ENCODE data around the gene PDIK1L.

The PDIK1L gene

DNA sequence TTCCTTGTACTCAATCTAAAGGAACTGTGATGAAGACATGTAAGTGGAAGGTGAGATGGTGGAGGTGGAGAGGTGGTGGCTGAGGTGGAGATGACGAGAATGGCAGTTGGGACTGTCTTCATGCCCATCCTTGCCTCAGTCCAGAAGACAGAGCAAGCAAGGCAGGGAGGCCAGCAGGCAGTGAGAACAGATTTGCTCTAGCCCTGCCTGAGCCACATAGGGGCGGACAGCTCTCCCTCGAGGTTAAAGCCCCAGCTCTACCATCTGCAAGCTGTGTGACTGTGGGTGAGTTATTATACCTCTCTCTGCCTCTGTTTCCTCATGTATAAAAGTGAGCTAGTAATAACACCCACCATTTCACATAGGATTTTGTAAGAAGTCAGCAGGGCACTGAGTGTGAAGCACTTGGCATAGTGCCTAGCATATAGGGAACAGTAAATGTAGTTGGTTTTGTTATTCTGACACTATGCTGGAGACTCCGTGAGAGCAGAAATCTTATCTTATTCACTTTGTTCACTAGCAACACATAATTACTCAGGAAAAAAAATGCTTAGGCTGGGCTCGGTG, 42.4 kb downstream of the PDIK1L start:
- H3K4me3 ChIP-seq (ENCODE audit: low read depth, low read length) = no peak overlapping the region
- DNase-seq (ENCODE audit: low read depth) = no peak
- no peak for TF ChIP-seq POLR2A (IDR thresholded peaks at IDR 0.05; ENCODE audit: extremely low read depth, insufficient read length)
- no peak for TF ChIP-seq MYC (IDR thresholded peaks at IDR 0.05; ENCODE audit: low read depth, low read length)
- TF ChIP-seq, protein P1, sequence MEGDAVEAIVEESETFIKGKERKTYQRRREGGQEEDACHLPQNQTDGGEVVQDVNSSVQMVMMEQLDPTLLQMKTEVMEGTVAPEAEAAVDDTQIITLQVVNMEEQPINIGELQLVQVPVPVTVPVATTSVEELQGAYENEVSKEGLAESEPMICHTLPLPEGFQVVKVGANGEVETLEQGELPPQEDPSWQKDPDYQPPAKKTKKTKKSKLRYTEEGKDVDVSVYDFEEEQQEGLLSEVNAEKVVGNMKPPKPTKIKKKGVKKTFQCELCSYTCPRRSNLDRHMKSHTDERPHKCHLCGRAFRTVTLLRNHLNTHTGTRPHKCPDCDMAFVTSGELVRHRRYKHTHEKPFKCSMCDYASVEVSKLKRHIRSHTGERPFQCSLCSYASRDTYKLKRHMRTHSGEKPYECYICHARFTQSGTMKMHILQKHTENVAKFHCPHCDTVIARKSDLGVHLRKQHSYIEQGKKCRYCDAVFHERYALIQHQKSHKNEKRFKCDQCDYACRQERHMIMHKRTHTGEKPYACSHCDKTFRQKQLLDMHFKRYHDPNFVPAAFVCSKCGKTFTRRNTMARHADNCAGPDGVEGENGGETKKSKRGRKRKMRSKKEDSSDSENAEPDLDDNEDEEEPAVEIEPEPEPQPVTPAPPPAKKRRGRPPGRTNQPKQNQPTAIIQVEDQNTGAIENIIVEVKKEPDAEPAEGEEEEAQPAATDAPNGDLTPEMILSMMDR (IDR thresholded peaks at IDR 0.05; ENCODE audit: low read depth, low read length) = no peak

DNA sequence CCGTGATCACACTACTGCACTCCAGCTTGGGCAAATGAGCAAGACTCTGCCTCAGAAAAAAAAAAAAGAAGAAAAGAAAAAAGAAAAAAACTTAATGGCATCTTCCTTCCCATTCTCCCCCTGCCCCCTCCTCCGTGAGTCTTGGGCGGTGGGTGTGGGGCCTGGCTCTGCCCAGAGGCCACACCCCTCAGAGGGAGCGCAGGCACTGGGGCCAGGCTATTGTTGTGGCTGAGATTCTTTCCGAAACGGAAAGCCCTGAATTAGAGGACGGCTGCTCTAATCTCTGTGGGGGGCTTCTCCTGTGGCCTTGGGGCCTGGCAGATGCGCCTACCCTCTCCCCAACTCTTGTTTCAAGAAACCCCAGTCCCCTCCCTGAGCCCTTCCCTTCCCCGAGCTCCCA, 43.1 kb downstream of the PDIK1L start:
- TF ChIP-seq, protein P1 (IDR thresholded peaks at IDR 0.05; ENCODE audit: low read depth, low read length) = no peak
- TF ChIP-seq MYC (IDR thresholded peaks at IDR 0.05; ENCODE audit: low read depth, low read length) (no peak), POLR2A (IDR thresholded peaks at IDR 0.05; ENCODE audit: extremely low read depth, insufficient read length) (no peak)
- TF ChIP-seq, protein P2, sequence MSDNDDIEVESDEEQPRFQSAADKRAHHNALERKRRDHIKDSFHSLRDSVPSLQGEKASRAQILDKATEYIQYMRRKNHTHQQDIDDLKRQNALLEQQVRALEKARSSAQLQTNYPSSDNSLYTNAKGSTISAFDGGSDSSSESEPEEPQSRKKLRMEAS (IDR thresholded peaks at IDR 0.05; ENCODE audit: low read depth, low read length) = no peak
- no peak for DNase-seq (ENCODE audit: low read depth)
- H3K4me3 ChIP-seq (ENCODE audit: low read depth, low read length) = no peak overlapping the region

DNA sequence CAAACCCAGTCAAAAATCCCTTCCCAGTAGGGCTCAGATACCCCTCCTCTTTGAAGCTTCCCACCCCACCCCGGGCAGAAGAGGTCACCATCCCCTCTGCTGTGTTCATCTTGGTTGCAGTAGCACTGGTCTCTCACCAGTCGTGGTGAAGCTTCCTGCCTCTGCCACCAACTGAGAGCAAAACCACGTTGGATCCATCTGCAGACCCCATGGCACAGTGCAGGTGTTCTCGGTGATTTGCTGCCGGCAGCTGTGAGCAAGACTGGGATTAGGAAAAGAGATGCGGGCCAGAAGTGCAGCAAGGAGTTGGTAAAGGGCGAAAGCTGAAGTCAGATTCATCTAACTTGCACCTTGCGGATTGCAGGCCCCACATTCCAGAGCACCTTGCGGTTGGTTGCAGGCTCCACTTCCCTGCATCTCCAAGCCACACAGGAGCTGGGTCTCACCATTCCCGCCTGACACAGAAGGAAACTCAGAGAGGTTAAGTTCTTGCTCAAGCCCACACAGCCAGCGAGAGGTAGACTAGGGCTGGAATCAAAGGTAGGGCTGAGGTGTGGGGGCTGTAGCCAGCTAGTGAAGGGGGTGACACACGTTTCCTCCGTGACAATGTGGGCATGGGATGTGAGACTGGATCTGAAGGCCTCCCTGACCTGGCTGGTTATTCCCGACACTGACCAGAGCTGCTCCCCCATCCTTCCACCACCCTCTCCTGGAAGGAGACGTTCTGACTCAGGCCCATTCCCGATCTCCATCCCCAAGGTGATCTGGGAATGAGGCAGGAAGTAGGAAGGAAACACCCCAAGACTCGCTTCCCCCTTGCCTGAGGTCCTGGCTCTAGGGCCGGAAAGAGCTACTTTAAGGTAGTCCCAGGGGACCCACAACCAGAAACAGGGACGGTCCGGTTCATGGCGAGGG, 44.0 kb downstream of the PDIK1L start:
- no peak overlapping the region for H3K4me3 ChIP-seq (ENCODE audit: low read depth, low read length)
- TF ChIP-seq MYC (IDR thresholded peaks at IDR 0.05; ENCODE audit: low read depth, low read length) (no peak), POLR2A (IDR thresholded peaks at IDR 0.05; ENCODE audit: extremely low read depth, insufficient read length) (no peak)
- TF ChIP-seq, protein P1 (IDR thresholded peaks at IDR 0.05; ENCODE audit: low read depth, low read length) = no peak
- TF ChIP-seq, protein P2 (IDR thresholded peaks at IDR 0.05; ENCODE audit: low read depth, low read length) = no peak
- DNase-seq (ENCODE audit: low read depth) = no peak

DNA sequence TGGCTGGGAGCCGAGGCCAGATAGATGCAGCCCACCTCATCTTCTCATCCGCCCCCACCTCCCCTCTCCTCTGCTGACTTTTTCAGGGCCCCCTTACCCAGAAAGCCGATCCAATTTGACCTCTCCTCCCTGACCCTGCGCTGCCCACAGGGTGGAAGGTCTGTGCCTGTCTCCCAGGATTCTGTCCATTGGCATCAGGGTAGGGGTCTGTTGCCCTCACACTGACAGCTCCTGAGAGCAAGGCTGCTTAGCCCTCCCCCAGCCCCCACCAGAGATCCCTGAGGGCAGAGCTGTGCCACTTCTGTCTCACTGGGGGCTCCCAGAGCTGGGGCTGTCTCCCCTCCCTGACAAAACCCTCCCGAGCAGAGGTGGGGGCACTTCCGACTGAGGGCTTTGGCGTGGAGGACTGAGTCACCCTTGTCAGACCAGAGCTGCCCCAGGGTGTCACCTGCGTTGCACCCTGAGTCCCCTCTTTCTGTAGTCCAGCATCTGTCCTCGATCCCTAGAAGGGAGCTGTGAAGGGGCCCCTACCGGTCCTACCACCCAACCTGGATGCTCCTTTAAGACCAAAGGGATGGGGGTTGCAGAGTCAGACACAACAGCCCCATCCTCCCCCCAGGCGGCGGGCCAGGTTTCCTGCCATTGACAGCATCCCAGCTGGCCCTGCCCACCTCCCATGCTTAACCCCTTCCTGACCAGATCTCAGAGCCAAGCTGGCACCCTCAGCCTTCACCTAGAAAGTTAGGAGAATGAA, 44.8 kb downstream of the PDIK1L start:
- no peak overlapping the region for H3K4me3 ChIP-seq (ENCODE audit: low read depth, low read length)

DNA sequence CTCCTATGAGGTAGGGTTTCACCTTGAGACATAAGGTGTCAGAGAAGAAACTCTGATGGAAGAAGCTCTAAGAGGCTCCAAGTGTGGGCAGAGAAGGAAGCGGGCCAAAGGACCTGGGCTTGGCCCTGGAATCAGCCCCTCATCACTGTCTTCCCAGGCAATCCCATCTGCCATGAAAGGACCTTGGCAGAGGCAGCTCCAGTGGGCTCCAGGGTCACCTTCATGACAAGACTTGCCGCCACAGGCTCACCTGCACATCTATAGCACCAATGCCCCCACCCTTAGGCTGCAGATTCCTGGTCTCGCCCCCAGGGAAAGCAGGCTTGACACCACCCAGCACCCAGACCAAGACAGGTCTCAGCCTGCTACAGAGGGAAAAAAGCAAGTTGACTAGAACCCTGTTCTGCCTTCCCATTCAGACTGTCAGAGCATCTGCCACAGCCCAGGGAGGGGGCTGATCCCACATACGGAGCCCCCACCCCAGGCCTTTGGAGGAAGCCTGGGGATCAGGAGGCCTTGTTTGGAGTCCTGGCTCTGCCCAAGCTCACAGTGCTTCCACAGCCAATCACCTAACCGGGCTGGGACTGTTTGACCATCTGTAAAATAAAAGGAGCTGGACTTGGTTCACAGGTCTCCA, 46.8 kb downstream of the PDIK1L start:
- DNase-seq (ENCODE audit: low read depth) = no peak
- H3K4me3 ChIP-seq (ENCODE audit: low read depth, low read length) = no peak overlapping the region

More for the DNA sequence above, 44.8 kb downstream of the PDIK1L start:
- no peak for DNase-seq (ENCODE audit: low read depth)
- no peak for TF ChIP-seq MYC (IDR thresholded peaks at IDR 0.05; ENCODE audit: low read depth, low read length)
- TF ChIP-seq, protein P1 (IDR thresholded peaks at IDR 0.05; ENCODE audit: low read depth, low read length) = no peak
- TF ChIP-seq, protein P2 (IDR thresholded peaks at IDR 0.05; ENCODE audit: low read depth, low read length) = no peak
- TF ChIP-seq POLR2A (IDR thresholded peaks at IDR 0.05; ENCODE audit: extremely low read depth, insufficient read length) = no peak

More for the DNA sequence above, 46.8 kb downstream of the PDIK1L start:
- TF ChIP-seq MYC (IDR thresholded peaks at IDR 0.05; ENCODE audit: low read depth, low read length) = no peak
- TF ChIP-seq, protein P2 (IDR thresholded peaks at IDR 0.05; ENCODE audit: low read depth, low read length) = no peak
- TF ChIP-seq POLR2A (IDR thresholded peaks at IDR 0.05; ENCODE audit: extremely low read depth, insufficient read length) = no peak
- TF ChIP-seq, protein P1 (IDR thresholded peaks at IDR 0.05; ENCODE audit: low read depth, low read length) = no peak

Data from NB4 (cell line).